ENCODE results near the gene PYROXD2. TPM values are rescaled to one million over a fixed set of nuclear protein-coding genes. Genes with fewer than 3 reads are reported as not detected.
A peak's percentile ranks its signal among the peaks of the same experiment; 100 is the strongest.

PYROXD2 gene
- total RNA-seq, result 4.0 TPM in 2 replicates

DNA sequence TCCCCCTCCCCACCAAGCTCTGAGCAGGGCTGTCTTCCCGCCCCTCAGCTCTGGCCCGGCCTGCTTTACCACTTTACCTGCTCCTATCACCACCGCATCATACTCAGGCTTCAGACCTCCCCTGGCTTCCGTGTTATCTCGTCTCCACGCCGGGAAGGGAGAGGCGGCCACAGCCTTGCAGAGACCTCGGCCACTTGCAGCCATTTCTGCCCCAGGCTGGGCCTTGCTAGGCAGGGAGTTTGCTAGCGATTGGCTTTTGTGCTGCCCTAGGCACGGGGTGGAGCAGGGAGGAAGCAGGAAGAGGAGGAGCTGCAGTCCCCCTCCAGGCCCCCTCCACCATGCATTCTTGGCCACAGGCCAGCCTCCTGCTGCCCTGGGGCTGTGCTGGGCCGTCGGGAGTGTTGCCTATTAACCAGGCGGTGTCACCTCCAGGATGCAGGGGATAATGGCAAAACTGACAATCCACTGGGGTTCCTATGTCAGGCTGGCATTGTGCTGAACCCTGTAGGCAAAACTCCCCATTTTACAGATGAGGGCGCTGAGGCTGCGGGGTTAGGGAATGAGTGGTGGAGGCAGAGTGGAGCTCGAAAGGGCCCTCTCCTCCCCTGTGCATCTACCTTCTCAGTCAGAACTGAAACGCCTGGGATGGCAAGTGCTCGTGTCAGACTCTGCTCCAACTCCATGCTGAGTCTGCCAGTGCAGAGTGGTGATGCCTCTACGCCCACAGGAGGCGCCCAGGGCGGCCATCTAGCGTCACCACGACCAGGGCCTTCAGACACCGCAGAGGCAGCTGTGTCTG lies at the start of gene PYROXD2:
TSS of gene PYROXD2 (minus strand) at position 251 of the 799 bp plus-strand sequence. CDS start at position 204, 47 bp downstream.
- DNase-seq (ENCODE audit: low read depth, low spot score), result peak; percentile 77

DNA sequence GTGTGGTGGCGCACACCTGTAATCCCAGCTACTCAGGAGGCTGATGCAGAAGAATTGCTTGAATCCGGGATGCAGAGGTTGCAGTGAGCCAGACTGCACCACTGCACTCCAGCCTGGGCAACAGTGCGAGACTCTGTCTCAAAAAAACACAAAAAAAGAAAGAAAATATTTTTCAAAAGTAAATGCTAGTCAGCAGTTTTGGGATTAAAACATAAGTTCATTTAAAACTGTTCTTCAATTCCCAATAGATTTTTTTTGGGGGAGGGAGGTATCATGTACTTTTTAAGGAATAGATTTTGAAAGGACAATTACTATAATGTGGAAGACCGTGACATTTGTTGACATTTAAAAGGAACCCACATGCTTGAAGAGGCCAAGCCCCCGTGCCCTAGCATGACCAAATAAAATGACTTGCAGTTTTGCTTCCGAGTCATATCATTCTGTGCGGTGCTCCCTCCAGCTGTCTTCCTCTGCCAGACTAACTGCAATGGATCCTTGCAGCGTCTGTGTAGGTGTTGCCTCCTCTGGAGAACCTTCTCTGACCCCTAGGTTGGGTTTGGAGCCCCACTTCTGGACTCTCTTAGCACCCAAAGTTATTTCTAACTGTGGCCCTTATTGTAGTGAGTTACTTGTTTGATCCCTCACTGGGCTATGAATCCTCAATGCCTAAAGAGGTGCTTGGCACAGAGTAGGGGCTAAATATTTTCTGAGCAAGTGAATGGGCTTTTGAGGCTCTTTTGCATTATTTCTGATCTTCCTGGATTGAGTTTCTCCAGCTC lies 49.2 kb upstream of the PYROXD2 start:
- DNase-seq (ENCODE audit: low read depth, low spot score), result no peak

DNA sequence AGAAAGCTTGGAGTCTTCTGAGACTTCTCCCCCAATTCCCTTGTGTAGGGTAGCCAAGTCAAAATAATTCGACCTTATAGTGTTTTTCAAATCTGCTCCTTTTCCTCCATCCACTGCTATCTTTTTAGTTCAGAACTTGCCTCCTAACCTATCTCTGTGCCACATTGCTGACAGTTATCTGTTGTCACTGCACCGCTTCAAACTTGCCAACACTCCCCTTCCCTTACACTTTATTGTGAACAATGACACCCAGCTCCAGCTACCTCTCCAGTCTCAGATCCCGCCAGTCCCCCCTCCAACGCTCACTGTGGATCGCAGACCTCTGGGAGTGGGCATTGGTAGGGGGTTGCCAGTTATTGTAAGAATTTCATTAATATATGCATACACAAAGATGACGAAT lies 48.0 kb upstream of the PYROXD2 start:
- DNase-seq (ENCODE audit: low read depth, low spot score), result no peak

DNA sequence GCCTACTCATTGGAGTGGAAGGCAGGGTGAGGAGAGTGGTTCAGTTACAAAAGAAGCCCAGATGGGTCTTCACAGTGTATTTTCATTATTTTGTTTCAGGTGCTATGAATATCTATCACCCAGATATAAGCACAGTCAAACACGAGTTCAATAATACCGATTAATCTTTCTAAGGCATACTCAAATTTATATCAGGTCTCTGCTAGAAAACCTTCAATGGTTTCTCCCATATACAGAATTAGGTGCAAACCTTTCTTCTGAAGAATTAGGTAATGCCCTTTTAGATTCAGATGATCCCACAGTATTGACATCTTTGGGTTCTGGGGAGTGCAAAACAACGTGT lies 46.5 kb upstream of the PYROXD2 start:
- DNase-seq (ENCODE audit: low read depth, low spot score), result no peak

- DNase-seq (ENCODE audit: low read depth, low spot score), result peak; percentile 80
Measured at GRCh38 chr10:98460837-98461499, 46.0 kb upstream of the PYROXD2 start.

GRCh38 chr10:98458809-98459784 lies 44.1 kb upstream of the PYROXD2 start:
- DNase-seq (ENCODE audit: low read depth, low spot score), result no peak

DNA sequence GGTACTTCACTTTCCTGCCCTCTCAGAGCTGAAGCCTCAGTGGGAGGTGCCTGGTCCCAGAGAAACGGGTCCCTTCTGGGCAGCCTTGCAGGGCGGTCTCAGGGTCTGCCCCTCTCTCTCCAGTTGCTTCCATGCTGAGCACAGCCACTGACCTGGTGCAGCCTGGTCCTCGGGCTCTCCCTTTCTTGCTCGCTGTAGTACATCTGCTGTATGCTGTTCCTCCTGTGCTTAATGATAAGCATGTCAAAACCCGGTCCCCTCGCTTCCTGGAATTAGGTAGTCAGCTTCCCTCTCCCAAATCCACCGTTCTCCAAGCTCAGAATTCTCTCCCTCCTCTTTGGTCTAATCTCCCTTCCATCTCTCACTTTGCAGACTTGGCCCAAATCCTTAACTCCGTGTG lies 42.7 kb upstream of the PYROXD2 start:
- no peak for DNase-seq (ENCODE audit: low read depth, low spot score)

- no peak for DNase-seq (ENCODE audit: low read depth, low spot score)
Measured at GRCh38 chr10:98456686-98457482, 41.9 kb upstream of the PYROXD2 start.

GRCh38 chr10:98456043-98456570 lies 41.1 kb upstream of the PYROXD2 start:
- no peak for DNase-seq (ENCODE audit: low read depth, low spot score)

DNA sequence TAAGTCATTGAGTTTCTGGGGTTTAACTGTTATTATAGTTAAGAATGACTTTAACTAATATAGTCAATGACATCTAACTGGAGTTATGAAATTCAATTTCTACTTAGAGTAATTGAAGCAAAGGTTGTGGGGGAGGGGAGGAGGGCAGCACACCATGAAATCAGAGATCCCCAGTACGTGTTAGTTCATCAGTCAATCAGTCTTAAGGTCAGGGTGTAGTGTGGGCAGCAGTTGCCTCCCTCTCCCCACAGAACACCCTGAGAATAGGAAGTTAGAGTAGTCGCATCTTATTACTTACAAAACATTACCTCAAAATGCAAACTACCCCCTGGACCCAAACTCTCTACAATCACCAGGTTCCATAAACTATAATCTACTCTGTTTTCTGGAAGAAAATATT lies 38.7 kb upstream of the PYROXD2 start:
- DNase-seq (ENCODE audit: low read depth, low spot score), result no peak

GRCh38 chr10:98450618-98451017 lies 35.6 kb upstream of the PYROXD2 start:
- DNase-seq (ENCODE audit: low read depth, low spot score), result no peak

- no peak for DNase-seq (ENCODE audit: low read depth, low spot score)
Measured at GRCh38 chr10:98449287-98449686, 34.3 kb upstream of the PYROXD2 start.

DNA sequence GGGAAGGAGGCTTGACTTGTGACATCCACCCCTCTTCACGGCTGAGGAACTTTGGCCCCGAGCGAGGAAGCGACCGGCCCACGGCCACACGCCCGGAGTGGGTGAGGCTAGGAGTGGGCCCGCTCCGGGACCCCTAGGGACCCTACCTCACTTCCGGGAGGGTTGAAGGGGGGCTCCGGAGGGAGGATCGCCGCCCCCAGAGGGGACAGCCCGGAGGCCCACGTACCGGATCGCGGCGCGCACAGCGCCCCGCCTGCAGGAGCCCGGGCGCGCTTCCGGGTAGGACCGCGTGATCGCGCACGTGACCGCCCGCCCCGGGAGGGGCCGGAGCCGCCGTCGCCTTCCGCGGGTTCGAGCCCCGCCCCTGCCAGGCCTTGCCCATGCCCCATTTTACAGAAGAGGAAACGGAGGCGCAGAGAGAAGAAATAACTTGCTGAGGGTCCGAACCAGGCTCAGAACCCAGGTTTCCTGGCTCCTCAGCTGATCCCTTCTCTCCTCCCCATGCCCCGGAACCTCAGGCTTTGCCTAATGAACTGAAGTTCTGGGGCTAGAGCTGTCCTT lies 31.8 kb upstream of the PYROXD2 start, which contains the start of gene HPS1:
TSS of gene HPS1 (minus strand) at position 275 of the 561 bp plus-strand sequence. CDS start 3,695 bp downstream, outside the sequence.
- no peak for DNase-seq (ENCODE audit: low read depth, low spot score)

DNA sequence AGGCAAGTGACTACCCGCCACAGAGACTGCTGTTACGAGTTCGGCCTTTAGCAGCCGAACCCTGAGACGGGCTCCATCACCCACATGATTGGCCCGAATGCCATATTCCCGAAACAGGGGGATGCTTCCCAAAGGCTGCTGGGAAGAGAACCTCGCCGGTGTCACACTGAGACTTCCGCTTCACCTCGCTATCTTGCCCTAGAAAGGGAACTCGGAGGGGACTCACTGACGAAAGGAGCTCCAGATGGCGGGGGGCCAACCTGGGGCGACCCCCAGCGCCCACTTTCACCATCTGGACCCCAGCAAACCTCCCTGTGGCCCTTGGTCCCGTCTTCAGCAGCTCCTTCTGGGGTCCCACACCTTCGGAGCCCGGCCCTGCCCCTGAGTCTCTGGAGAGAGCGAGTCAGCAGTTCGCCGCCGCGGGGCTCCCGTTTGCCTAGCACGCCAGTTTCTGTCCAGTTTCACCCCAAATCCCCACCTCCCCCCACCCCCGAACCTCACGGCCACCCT lies 31.2 kb upstream of the PYROXD2 start:
- DNase-seq (ENCODE audit: low read depth, low spot score), result no peak

- DNase-seq (ENCODE audit: low read depth, low spot score), result no peak
Measured at GRCh38 chr10:98445200-98445812, 30.3 kb upstream of the PYROXD2 start.

- no peak for DNase-seq (ENCODE audit: low read depth, low spot score)
Measured at GRCh38 chr10:98444314-98445006, 29.5 kb upstream of the PYROXD2 start.

DNA sequence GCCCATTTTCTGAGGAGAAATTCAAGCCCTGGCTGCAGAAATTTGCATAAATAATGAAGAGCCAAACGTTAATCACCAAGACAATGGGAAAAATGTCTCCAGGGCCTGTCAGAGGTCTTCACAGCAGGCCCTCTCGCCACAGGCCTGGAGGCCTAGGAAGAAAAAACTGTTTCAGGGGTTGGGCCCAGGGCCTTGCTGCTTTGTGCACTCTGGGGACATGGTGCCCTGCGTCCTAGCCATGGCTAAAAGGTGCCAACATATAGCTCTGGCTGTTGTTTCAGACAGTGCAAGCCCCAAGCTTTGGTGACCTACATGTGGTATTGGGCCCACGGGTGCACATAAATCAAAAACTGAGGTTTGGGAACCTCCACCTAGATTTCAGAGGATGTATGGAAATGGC lies 23.7 kb upstream of the PYROXD2 start:
- no peak for DNase-seq (ENCODE audit: low read depth, low spot score)

DNA sequence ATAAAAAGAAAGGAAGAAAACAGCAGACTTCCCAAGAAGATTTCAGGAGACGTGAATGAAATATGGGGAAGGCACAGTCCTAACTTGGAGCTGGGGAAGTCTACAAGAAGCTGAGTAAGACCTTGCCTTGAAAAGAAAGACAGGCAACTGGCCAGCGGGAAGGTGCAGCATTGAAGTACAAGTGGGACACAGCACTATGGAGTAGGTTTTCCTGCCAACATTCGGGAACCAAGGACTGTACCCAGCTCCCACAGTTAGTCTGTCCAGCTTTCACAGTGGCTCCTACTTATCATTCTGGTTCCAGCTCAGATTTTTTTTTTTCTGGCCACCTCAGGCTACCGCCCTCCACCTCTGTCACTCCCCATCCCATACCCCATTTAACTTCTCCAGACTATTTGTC lies 21.7 kb upstream of the PYROXD2 start:
- no peak for DNase-seq (ENCODE audit: low read depth, low spot score)
